Medulla oblongata (tissue), 1 donor: Measurements from ENCODE around the gene PDE4D.
A peak's percentile ranks its signal among the peaks of the same experiment; 100 is the strongest.
"Not testable (repeated sequence)": the region's sequence is repeated elsewhere in the genome, so short reads cannot be mapped to it uniquely, and the experiment has no call there.

Source experiments
- DNase-seq: peaks from one replicate; pipeline ENCODE4 v3.0.0-alpha.2; 2015; ENCODE audit errors: extremely low spot score

Gene PDE4D

DNA sequence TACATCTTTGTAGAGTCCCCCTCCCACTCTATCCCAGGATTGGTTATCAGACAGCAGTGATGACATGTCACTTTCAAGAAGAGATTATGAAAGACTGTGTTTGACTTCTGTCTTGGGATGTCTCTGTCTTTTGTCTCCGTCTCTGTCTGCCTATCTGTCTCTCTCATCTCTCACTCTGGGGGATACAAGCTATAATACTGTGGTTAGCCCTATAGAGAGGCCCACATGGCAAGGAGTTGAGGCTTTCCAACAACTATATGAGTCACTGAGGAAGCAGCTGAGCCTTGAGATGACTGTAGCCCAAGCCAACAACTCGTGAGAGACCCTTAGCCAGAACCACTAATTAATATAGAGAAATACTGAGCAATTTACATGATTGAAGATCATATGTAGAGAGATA, 284.8 kb downstream of the PDE4D start:
- no peak for DNase-seq

DNA sequence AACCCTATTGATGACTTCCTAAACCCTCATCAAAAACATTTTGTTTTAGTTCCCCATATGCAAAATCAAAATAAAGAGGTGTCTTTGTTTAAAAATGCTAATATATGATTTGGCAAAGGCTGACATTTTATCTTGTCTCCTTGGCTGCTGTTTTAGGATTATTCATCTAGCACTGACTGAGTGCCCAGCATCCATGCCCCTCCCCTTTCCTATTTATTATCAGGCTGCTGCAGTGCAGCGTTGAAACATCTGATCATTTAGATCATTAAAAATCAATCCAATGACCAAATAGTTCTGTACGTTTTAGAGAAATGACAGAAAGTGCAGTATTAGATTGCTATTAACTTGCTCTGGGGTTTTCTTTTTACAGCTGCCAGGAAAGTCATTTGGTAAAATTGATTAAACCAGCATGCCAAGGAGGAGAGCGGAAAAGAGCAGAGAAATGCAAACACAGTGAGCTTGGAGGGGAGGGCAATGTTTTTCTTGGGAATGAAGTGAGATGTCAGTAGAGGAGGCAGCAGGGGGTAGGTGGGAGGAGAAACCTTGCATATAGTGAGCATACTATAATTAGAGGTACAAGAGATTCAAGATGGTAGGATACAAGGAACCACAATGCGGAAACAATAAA, 286.3 kb downstream of the PDE4D start:
- peak; percentile 16 for DNase-seq

DNA sequence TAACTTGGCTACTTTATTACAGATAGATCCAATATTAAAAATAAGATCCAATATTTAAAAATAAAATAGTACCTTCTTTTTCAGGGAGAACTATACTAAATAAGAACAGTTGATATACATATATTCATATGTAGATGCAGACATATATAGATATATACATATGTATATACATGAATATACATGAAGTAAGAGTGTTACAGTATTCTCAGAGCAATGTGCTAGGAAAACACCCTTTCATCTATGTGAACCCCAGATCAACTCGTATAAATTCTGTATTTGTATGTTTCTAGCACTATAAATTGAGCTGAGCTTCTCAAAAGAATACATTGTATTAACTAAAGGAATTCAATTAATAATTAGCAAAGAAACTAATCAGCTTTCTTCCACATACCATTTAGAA, 287.6 kb downstream of the PDE4D start:
- DNase-seq = no peak

DNA sequence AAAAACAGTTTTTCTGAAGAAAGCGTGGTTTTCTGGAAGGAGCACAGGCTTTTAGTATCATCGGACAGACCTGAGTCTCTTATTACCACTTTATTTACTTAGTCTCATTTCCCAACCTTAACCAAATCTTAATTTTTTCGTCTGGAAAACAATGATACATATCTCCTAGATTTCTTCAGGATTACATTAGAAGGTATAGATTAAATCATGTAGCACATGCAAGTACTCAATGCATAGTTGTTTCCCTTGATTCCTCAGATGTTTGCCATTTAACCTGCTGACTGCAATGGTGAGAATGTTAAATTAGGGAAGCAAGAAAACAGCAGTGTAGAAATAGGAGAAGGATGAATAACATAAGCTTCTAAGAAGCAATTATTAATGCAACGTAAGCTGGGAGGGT, 289.4 kb downstream of the PDE4D start:
- DNase-seq = no peak

DNA sequence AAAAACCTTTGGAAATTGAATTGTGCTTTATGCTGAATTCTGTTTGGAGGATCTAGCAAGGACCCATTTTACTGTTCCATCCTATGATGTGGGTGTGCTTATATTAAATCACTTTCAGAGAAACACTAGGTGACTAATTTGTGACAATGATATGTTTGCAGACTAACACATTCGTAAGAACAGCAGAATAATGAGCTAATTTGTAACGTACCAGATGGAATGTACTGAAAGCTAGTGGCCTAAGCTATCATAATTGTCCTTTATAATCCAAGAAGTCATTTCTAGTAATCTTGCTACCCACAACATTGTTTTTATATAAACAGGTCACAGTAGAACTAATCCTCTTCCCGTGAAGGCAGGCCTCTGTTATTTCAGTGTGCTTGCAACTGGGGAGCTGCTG, 292.5 kb downstream of the PDE4D start:
- no peak for DNase-seq

DNA sequence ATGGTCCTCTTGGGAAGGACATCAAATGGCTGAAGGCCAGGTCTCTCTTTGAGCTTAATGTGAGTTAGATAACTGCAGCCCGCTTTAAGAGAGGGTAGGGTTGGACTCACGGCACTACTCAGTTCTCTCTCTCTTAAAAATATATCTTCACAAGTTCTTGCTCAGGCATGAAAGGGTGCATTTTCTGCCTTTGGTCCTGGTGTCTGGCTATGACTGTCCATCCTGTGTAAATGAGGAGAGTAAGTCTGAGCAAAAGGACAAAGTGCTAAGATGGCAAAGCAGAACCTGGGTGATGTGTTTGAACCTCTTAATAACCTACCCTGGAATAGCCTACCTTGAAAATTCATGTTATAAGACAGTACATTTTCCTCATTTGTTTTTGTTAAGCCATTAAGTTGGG, 293.4 kb downstream of the PDE4D start:
- DNase-seq = no peak

DNA sequence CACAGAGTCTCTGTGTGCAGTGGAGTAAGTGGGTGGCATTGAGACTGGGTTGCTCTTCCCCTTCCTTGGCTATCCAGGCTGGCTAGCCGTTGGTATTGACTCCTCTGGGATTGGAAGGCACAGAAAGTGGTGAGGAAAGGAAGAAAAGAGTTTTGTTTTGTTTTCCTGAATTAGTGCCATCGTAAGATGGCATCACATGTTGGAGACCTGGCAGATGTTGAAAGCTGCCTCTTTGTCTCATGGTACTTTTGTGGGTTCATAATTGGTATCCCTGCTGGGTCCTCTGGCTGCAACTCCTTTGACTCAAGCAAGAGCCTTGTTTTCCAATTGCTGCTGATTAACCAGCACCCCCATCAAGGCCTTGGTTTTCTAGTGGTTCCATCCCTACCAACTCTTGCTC, 293.8 kb downstream of the PDE4D start:
- peak; percentile 64 for DNase-seq

DNA sequence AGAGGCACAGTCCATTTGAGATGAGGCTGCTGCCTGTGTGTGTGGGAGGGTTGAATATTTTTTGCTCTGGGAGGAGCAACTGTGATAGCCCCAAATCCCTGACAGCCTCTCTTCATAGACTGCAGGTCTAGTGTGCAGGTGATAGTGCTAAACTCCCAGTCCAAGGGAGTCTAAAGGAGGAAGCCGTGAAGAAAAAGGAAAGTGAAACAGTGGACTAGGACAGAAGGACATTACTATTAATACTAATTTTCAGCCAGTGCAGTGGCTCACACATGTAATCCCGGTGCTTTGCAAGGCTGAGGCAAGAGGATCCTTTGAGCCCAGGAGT, 295.0 kb downstream of the PDE4D start:
- DNase-seq = no peak

DNA sequence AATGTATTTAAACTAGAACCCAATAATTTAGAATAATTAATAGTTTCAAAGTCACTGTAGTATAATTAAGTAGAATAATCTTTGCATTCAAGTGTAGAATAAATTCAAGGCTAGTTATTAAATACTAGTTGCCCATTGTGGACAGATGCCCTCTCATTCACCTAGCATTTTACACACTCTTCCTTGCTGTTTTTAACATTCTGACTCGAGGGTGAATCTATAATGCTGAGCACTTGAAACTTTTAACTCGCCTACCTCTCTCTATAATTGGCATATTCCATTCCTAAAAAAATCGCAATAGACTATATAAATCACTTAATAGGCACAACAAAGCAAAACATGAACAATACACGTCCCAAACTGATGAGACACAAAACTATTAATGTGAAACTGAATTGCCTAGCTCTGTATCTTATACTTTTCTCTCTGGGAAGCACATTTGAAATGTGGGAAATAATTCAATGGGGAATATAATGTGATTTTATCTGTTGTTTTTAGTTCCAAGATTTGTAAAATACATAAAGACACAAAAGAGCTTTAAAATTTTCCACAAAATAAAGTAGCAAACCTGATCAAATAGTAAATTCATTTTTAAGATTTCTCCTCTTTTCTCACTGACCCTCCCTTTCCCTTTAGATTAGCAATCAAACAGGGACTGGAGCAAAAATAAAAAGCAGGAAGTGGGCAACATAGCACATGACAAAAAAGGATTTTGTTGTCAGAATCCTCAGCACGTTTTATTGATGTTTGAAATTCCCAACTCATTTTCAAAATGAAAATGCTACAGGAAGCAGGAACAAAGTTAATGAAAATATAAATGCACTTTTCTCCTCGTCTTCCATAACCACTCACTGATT, 295.6 kb downstream of the PDE4D start:
- no peak for DNase-seq

DNA sequence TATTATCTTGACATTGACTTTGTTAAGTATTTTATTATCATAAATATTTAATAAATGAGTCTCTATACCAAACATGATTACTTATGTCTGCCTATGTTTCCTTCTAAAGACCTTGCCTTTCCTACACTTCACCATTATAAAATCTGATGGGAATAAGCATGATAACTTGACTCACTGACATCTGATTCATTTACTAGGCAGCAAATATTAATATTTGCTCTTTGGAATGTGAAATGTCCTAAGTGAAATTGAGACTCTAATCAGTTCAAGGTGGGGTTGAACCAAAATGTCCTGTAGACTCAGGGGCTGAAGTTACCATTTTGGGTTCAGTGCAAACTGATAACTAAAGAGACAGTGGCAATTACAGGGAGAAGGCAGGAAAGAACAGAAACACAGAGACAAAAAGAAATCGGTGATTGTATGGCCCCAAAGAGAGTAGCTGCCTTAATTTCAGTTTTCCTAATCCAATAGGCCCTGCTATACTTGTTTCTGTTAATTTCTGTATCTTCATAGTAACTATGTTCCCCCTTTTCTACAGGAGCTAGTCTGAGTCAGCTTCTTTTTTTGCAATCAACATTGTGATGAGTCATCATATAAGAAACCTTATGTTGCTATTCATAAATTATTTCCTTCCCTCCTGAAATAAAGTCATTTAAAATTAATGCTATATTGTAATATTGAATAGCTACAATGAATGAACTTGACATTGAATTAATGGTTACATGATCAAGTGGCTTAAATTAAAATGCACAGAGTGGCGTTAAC, 296.8 kb downstream of the PDE4D start:
- DNase-seq = no peak

DNA sequence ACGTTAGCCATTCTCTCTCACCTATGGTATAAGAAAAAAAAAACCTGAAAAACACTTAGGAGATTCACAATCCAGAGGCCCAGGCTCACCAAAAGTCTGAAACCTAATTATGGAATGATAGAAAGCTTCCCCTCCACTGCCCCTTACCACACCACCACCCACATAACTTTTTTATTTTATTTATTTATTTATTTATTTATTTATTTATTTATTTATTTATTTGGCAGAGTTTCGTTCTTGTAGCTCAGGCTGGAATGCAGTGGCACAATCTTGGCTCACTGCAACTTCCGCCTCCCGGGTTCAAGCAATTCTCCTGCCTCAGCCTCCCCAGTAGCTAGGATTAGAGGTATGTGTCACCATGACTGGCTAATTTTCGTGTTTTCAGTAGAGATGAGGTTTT, 299.4 kb downstream of the PDE4D start:
- not testable (repeated sequence) for DNase-seq

DNA sequence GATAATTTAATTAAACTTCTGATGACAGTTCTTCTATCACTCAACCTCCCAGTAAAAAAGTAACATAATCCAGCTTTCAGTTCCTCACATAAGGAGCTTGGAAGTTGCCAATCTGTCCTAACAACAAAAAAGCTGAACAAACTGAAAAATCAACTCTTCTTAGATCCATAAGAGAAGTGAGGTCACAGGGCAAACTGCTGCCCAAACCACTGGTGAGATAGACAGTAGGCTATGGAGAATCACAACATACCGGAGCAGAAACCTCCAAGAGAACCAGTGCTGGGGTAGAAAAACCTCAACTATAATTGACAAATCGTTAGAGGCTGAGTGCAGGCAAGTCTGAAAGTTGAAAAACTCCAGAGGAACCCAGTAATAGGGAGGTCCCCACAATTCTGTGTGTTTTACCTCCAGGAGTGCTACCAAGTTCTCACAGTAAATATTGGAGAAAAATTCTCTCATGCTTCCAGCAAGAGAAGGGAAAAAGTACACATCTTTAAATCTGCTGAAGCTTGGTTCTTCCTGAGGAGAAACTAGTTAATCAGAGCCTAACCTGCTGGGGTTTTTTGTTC, 300.0 kb downstream of the PDE4D start:
- DNase-seq = no peak

DNA sequence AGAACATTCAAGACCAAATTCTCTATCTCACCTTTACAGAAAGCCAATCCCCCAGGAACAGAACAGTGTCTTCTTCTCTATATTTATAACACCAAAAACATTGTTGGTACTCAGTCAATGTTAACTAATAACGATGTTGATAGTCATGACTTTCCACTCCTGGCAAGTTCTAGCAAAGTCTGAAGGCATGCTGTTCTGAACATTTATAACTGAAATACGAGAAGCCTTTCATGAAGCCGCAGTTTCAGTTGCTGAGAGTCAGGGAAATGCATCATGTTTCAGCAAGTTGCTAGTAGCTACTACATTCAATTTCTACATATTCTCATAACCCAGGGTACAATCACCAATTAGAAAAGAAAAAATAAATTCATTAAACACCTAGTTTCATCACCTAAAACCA, 301.4 kb downstream of the PDE4D start:
- DNase-seq = no peak

DNA sequence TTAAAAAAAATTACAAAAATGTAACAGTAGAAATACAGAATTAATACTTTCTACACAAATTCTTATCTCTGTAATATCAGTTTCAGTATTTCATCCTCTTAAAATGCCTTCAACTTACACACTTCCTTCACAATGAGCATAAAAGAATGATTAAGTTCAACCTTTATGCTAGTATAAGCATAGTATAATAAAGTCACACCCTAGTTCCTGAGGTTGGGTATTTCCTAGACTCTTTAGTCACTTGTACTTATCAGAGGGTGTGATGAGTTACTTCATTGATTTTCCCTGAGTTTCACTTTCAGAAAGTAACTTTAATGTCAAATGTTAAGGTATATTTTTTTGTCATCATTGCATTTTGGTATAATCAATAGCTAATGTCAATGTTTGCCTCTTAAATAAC, 302.4 kb downstream of the PDE4D start:
- DNase-seq = no peak

DNA sequence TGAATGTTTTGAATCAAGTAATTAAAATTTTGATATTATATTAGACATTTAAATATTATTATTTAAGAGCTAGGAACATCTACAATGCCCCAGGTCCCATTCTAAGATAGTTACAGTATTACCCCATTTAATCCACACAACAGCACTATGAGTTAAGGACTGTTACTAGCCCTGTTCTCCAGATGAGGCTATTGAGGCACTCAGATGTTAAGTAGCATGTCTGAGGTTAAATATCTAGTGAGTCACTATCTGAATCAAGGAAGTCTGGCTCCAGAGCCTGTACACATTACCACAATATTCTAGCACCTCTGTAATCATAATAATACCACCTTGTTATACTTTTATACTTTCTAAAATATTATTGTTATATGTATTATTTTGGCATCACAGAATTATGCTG, 304.6 kb downstream of the PDE4D start:
- no peak for DNase-seq

DNA sequence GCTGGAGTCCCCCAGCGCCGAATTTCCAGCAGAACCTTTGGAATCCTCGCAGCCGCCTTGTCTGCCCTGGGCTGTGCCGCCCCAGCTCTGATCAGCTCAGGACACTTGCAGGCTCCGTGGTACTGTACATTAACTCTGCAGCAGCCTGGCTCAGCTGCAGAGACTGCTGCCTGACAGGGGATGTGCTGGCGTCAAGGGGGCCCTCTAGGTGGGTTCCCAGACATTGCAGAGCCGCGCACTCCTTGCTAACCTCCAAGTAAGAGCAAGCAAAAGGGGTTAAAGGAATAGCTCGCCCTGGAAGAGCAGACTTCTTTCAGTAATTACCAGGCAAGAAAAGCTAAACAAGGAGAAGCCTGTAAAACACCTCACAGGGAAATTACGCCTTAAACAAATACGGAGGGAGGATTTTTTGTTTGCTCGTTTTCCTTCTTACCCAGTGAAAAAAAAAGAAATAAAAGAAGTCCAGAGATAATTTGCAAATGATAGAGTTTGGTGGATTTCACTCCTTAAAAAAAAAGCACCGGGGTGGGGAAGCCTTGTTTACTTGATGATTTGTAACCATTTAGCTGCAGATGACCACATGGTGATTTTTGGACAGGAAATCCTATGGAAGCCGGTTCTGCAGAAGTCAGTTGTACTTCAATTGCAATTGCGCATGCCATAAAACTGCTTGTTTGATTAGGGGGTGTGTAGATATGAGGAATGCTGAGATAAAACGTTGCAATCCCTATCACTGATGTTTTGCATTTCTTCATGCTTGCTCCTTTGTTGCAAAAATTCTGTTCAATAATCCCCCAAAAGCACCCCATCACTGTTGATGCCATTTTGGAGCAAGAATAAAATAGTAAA, 305.8 kb downstream of the PDE4D start:
- DNase-seq = peak; percentile 88

DNA sequence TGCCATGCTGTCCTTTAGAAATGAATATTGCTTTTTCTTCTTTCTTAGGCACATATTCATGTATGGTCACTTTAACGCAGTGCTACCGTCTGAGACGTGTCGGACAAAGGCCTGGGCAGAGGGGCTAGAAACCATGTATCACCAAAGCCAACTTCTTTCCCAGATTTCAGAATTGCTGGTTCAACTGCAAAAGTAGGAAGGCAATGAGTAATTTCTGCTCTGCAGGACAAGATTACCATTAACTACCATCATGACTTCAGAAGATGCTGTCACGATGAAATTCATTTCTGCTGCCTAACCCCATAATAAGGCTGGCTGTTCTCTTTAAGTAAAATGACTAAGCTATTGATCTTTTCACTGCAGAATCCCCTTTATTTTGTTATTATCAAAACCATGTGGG, 306.7 kb downstream of the PDE4D start:
- no peak for DNase-seq

DNA sequence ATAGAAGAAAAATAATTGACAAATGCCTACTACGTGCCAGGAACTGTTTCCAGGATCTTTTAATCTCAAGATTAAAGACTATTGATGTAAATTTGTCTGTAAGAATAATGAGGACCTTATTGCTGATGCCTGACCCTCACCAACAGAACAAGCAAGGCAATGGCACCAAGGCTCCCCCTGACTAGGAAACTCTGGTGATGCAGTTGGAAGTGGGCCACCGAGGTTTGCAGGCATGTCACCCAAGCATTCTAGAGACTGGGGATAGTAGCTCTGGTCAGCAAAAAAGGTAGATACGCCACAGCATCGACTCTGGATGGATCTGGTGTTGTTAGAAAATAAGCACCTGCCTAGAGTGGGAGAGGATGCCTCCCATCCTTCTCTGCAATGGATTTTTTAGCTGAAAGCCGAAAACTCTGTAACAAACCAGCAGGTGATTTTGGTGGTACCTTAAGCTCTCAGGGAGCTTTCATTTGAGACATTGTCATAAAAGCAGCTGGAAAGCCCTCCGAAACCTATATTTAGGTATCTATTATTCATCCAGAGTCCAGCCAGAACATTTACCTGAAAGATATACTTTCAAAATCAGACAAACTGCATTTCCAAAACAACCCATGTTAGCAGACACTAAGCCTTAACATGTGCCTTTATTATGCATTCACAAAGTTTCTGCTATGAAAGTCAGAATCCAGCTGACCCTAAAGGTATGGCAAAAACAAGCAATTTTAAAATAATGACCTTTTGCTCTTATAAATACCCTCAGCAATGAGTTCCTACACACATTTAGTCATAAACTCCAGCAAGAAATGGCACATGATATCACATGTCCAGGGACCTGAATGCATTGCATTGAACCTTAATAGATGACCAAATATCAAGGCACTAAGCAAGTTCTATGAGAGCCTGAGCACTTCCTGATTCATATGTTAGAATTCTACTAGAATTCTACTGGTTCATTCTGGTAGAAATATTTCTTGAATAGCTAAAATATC, 308.4 kb downstream of the PDE4D start:
- DNase-seq = peak; percentile 70

DNA sequence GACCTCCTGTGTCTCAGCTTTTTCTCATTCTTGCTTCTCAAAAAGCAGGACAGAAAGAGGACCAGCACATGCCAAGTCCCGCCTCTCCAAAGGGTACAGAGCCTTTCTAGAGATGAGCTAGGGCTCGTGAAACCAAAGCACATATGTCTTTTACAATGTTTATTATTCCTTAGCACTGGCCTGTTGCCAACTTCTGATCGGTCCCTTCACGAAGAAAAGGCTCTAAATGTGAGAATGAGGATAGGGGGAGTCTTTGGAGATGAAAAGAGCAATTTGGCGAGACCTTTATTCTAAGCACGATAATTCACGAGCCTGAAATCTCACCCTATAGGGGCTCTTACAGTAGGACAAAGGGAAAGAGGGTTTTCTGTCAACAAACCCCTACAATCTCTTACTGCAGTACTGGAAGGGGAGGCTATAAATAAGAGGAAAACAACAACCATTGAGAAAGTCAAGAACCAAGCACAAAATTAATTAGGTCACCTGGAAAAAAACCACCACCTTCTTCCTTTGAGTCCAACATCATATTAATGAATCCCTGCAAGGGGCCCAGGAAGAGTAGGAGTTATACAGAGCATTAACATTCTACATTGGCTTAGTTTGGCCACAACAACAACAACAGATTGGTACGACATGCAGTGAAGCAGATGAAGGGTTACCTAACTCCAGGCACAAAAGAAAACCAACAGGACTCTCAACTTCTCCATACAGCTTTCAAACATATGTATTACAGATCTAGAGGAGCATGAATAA, 309.5 kb downstream of the PDE4D start:
- DNase-seq = no peak
